GM23338 (cell line): ENCODE data around the gene JMJD1C. TPM values are rescaled to one million over a fixed set of nuclear protein-coding genes. Genes with fewer than 3 reads are reported as not detected.

ENCODE experiments used
- ATAC-seq: fragments of 200-7000 bp; cut with Tn5 transposase; 3 replicates; pipeline ENCODE4 v1.9.1; 2020
- DNase-seq: peaks from one replicate; pipeline ENCODE4 v3.0.0-alpha.2; 2015; ENCODE audit warnings: low spot score
- H2AFZ ChIP-seq: fragments of 200-600 bp; sonication (generic); 2 replicates; pipeline ENCODE4 v1.8.0; 2016; ENCODE audit warnings: antibody characterized with exemption, mild to moderate bottlenecking, moderate library complexity
- H3F3A ChIP-seq: fragments of 200-600 bp; sonication (generic); replicated peaks from 2 replicates; pipeline ENCODE4 v1.8.0; 2017; ENCODE audit warnings: antibody characterized with exemption, mixed run types, low read depth
- H3K27ac ChIP-seq: fragments of 200-600 bp; sonication (generic); 2 replicates; pipeline ENCODE4 v1.6.1; 2016; ENCODE audit warnings: low read depth
- H3K27me3 ChIP-seq: fragments of 200-600 bp; sonication (generic); 2 replicates; pipeline ENCODE4 v1.8.0; 2016; ENCODE audit warnings: mild to moderate bottlenecking, mixed run types, moderate library complexity; ENCODE audit not compliant: insufficient read depth
- H3K36me3 ChIP-seq: fragments of 200-600 bp; sonication (generic); 2 replicates; pipeline ENCODE4 v1.8.0; 2016; ENCODE audit warnings: mild to moderate bottlenecking; ENCODE audit not compliant: insufficient read depth
- H3K4me1 ChIP-seq: fragments of 200-600 bp; sonication (generic); 2 replicates; pipeline ENCODE4 v1.8.0; 2016; ENCODE audit warnings: mild to moderate bottlenecking, moderate library complexity; ENCODE audit not compliant: insufficient read depth
- H3K4me2 ChIP-seq: fragments of 200-600 bp; sonication (generic); 2 replicates; pipeline ENCODE4 v1.7.1; 2017; ENCODE audit warnings: mixed run types
- H3K4me3 ChIP-seq: fragments of 200-600 bp; sonication (generic); 2 replicates; pipeline ENCODE4 v1.6.1; 2016; ENCODE audit warnings: mixed run types
- H3K79me2 ChIP-seq: fragments of 200-600 bp; sonication (generic); replicated peaks from 2 replicates; pipeline ENCODE4 v1.8.0; 2017; ENCODE audit warnings: mild to moderate bottlenecking; ENCODE audit not compliant: insufficient read depth
- H3K9me2 ChIP-seq: fragments of 200-600 bp; sonication (generic); 2 replicates; pipeline ENCODE4 v1.8.0; 2017; ENCODE audit not compliant: insufficient read depth
- H4K20me1 ChIP-seq: fragments of 200-600 bp; sonication (generic); replicated peaks from 2 replicates; pipeline ENCODE4 v1.8.0; 2017; ENCODE audit warnings: mild to moderate bottlenecking; ENCODE audit not compliant: insufficient read depth
- H3K27ac Mint-ChIP-seq: 2 replicates; pipeline ENCODE4 v1.8.0; 2020; ENCODE audit warnings: inconsistent platforms, mild to moderate bottlenecking, moderate library complexity, mixed read lengths
- H3K27me3 Mint-ChIP-seq: 3 replicates; pipeline ENCODE4 v1.8.0; 2022; ENCODE audit warnings: low read depth, mild to moderate bottlenecking, moderate library complexity, mixed read lengths, inconsistent platforms; ENCODE audit not compliant: insufficient read depth, poor library complexity
- H3K36me3 Mint-ChIP-seq: 3 replicates; pipeline ENCODE4 v1.8.0; 2021; ENCODE audit warnings: low read depth, mild to moderate bottlenecking, inconsistent platforms, moderate library complexity, mixed read lengths
- H3K4me1 Mint-ChIP-seq: 3 replicates; pipeline ENCODE4 v1.8.0; 2020; ENCODE audit warnings: mild to moderate bottlenecking, inconsistent platforms, mixed read lengths
- H3K4me3 Mint-ChIP-seq: 3 replicates; pipeline ENCODE4 v1.8.0; 2021; ENCODE audit warnings: moderate library complexity, mild to moderate bottlenecking, inconsistent platforms, mixed read lengths
- H3K9me3 Mint-ChIP-seq: 3 replicates; pipeline ENCODE4 v1.8.0; 2020; ENCODE audit warnings: moderate library complexity, mild to moderate bottlenecking, inconsistent platforms, mixed read lengths
- CTCF ChIP-seq, 2 experiments: fragments of 200-600 bp in 1 of 2; sonication (generic) in 1 of 2; conservative IDR thresholded peaks; 2 replicates each; pipeline versions ENCODE4 v1.5.1 to v1.6.1; 2016 to 2017; ENCODE audit warnings: antibody characterized with exemption in 2 of 2, low read depth in 2 of 2, mild to moderate bottlenecking in 2 of 2, moderate library complexity in 1 of 2
- ETS1 ChIP-seq: IDR thresholded peaks from 2 replicates; pipeline ENCODE4 v1.6.1; 2016; ENCODE audit warnings: antibody characterized with exemption
- EZH2 ChIP-seq: fragments of 200-600 bp; sonication (generic); IDR thresholded peaks from one replicate; pipeline ENCODE4 v1.8.0; 2017; ENCODE audit warnings: antibody characterized with exemption, mild to moderate bottlenecking, low read depth; ENCODE audit not compliant: unreplicated experiment
- NANOG ChIP-seq: IDR thresholded peaks from 2 replicates; pipeline ENCODE4 v1.6.1; 2016; ENCODE audit warnings: antibody characterized with exemption, borderline replicate concordance
- REST ChIP-seq: IDR thresholded peaks from one replicate; pipeline ENCODE4 v1.6.1; 2018; ENCODE audit warnings: antibody characterized with exemption; ENCODE audit not compliant: unreplicated experiment
- STAT1 ChIP-seq: IDR thresholded peaks from one replicate; pipeline ENCODE4 v1.6.1; 2016; ENCODE audit warnings: antibody characterized with exemption; ENCODE audit not compliant: unreplicated experiment
- ZNF114 ChIP-seq: fragments of 250-450 bp; sonication (Bioruptor Pico); IDR thresholded peaks from 2 replicates; pipeline ENCODE4 v1.5.0; 2020; ENCODE audit warnings: mild to moderate bottlenecking, moderate library complexity
- ZNF462 ChIP-seq: fragments of 250-450 bp; sonication (Bioruptor Pico); IDR thresholded peaks from 2 replicates; pipeline ENCODE4 v1.5.0; 2020; ENCODE audit warnings: mild to moderate bottlenecking, moderate library complexity
- polyA plus RNA-seq: library from polyadenylated mRNA; unstranded; fragments of >200 nt; fragmentation: Nextera tagmentation; extraction: Ambion mirVana; gene quantifications from 2 replicates; pipeline ENCODE4 v1.2.1, GENCODE V29; 2016
- total RNA-seq: library from RNA; depleted of rRNA; stranded (reverse); fragments of >200 nt; shearing (Covaris generic); gene quantifications from 2 replicates; pipeline ENCODE4 v1.2.3, GENCODE V29; 2014

The JMJD1C gene
- total and polyA plus RNA-seq, 2 experiments from 2014 or later = 333 to 435 TPM

- Histone ChIP-seq H3K4me2 (no peak overlapping the region), H3K4me1 (peaks cover 10% of the 10 kb centered on the region), H3K9me2 (no peaks in the 10 kb centered on the region), H3K27ac (no peak overlapping the region), H3K36me3 (no peaks in the 10 kb centered on the region), H3K4me3 (no peak overlapping the region), H3K79me2 (peaks cover 97% of the 10 kb centered on the region), H4K20me1 (0 out of 2 replicates have a peak, but pooled peaks cover 3% of the 10 kb centered on the region), H3K27me3 (no peaks in the 10 kb centered on the region), H2AFZ (no peak overlapping the region), H3F3A (no peaks in the 10 kb centered on the region)
- TF ChIP-seq ZNF114 (CRISPR knock-in tag) = no peak
- Mint-ChIP-seq H3K27ac (no peak overlapping the region), H3K36me3 (no peaks in the 10 kb centered on the region; the same call in 2 of the 3 replicates), H3K4me1 (peaks cover 10% of the 10 kb centered on the region), H3K27me3 (no peaks in the 10 kb centered on the region), H3K4me3 (no peak overlapping the region), H3K9me3 (no peaks in the 10 kb centered on the region; the same call in 2 of the 3 replicates)
- ATAC-seq = no peak
- no peak for DNase-seq
These were observed 13.3 kb downstream of the JMJD1C start for GRCh38 chr10:63452524-63452923.

- peaks cover 98% of the 10 kb centered on the region for H3K79me2 ChIP-seq
- no peaks in the 10 kb centered on the region for H3K36me3 ChIP-seq
- no peaks in the 10 kb centered on the region for H3K9me2 ChIP-seq
- Mint-ChIP-seq H3K27ac (no peak overlapping the region), H3K9me3 (no peaks in the 10 kb centered on the region), H3K4me3 (no peak overlapping the region), H3K4me1 (peaks cover 6% of the 10 kb centered on the region; the same call in 2 of the 3 replicates), H3K36me3 (no peaks in the 10 kb centered on the region; the same call in 2 of the 3 replicates), H3K27me3 (peaks cover 1% of the 10 kb centered on the region)
- H3K4me1 ChIP-seq = peaks cover 2% of the 10 kb centered on the region; the same call in 1 of the 2 replicates
- no peak overlapping the region for H3K27ac ChIP-seq
- DNase-seq (no peak), ATAC-seq (no peak)
- no peak overlapping the region for H3K4me2 ChIP-seq
- no peaks in the 10 kb centered on the region for H3F3A ChIP-seq
- H3K4me3 ChIP-seq = no peak overlapping the region
- H4K20me1 ChIP-seq = peaks cover 15% of the 10 kb centered on the region; the same call in 1 of the 2 replicates
- H3K27me3 ChIP-seq = no peaks in the 10 kb centered on the region
- H2AFZ ChIP-seq = no peak overlapping the region
- TF ChIP-seq NANOG = no peak
- no peak for TF ChIP-seq ZNF462 (CRISPR knock-in tag)
- no peak for TF ChIP-seq EZH2
- no peak for TF ChIP-seq CTCF (conservative IDR thresholded peaks at IDR 0.05; ENCODE audit: low read depth in 2 of 2)
- TF ChIP-seq REST = no peak
- TF ChIP-seq STAT1 = no peak
- TF ChIP-seq ETS1 = no peak
These were observed 18.9 kb downstream of the JMJD1C start for GRCh38 chr10:63446716-63447440.
